GM12873 (cell line): Measurements from ENCODE around the gene SPRED2.
A peak's percentile ranks its signal among the peaks of the same experiment; 100 is the strongest.

ENCODE experiments used
- CTCF ChIP-seq: IDR thresholded peaks from 2 replicates; pipeline ENCODE4 v1.5.1; 2012; ENCODE audit warnings: low read depth, mild to moderate bottlenecking, moderate library complexity, low read length, control low read depth; ENCODE audit not compliant: insufficient read depth; ENCODE audit errors: missing control alignments

SPRED2 gene

GRCh38 chr2:65389476-65389875, 42.9 kb downstream of the SPRED2 start:
- TF ChIP-seq CTCF, result no peak

DNA sequence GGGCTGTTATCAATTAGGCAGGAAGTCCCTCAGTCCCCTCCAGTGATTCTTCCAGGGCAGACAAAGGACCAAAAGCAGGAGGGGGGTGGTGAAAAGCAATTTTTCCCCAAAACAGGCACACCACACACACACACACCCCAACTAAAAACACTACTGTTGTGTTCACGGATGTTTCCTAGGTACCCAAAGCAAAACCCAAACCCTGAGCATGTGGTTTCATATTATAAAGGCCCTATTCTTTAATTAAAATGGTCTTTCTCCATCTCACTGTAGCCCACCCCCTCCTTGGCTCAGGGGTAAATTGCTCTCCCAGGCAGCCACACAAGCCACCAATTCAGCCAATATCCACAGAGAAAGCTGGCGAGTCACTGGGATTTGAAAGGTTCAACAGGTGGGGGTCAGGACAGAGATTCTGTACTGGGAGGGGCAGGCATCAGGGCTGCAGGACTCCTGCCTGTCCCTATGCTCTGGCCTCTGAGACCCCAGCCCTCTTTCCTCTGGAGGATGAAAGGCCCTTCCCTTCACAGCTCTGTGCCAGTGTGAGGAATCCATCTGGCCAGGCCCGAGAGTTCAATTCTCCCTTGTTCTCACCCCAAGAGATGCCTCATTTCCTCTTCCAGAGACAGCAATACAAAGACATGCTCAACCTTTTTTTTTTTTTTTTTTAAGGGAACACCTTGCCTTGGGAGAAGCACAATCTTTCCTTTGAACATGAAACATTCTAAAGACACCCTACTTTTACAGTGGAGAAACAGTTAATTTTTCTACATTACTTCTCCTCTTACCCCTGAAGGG, 43.6 kb downstream of the SPRED2 start:
- TF ChIP-seq CTCF, result no peak

DNA sequence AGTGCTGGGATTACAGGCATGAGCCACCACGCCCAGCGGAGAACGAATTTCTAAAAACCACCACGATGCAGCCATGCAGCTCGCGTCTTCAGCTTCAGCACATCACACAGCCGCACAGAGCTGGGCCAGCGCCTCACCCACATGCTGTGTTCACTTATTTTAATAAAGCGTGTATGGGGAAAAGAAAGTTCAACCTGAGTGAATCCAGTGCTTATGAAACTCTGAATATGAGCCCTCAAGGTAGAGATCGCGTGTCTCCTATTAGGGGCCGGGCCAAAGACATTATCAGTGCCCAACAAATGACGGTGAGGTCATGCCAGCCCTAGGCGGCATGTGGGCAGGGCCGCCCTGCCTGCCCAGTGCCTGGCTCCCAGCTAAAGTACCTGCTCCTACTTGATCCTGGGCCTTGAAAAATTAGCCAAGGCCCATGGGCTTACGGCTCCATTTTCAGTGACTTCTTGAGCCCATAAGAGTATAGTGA, 44.3 kb downstream of the SPRED2 start:
- no peak for TF ChIP-seq CTCF

- no peak for TF ChIP-seq CTCF
Observed at GRCh38 chr2:65386989-65387388, 45.4 kb downstream of the SPRED2 start.

GRCh38 chr2:65386344-65386743, 46.1 kb downstream of the SPRED2 start:
- TF ChIP-seq CTCF, result no peak

DNA sequence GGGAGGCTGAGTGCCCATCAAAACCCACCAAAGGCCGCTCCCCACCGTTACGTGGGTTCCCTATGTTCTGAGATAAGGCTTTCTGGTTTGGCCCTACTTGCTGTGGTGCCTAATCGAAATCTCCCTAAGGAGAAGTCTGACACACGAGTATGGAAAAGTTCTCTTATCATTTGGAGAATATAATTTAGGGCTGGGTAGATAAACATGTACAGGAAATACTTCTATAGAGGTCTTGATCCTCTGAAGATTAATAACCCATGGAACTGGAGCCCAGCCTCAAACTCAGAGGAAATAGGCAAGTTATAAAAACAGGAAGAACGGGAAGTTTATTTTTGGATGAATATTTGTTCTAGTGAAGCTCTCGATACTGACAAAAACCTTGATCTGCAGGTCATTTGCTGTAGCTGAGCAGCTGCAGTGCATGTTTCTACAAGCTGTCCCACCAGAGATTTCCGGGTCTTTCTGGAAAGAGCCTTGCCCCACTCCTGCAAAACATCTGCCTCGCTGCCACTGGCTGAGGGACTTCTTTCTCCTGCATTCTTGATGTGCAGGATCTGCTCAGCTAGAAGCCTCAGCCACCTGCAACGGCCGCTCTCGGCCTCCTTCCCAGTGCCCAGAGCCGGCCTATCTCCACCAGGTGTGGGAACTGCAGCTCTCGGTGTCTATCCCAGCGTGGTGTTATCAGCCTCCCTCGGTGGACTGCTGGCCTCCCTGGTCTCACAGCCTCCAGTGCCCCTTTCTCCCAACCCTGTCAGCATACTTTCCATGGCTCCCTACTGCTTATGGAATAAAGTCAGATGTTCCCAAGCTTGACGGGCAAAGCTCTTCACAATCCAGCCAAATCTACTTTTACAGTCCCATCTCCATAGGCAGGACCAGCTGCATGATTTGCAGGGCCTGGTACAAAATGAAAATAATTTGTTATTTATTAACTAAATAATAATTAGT, 48.6 kb downstream of the SPRED2 start:
- no peak for TF ChIP-seq CTCF

- peak; percentile 49 for TF ChIP-seq CTCF
Observed at GRCh38 chr2:65382776-65383357, 49.5 kb downstream of the SPRED2 start.
